ENCODE results near the gene BCAN.

The BCAN gene

GRCh38 chr1:156707417-156708217 lies 65.7 kb downstream of the BCAN start:
- ChIA-PET CTCF (interaction anchor here (0.5 to 49.8 kb wide), 16 partner anchors 10 to 220 kb away, joined by 3 to 2951 read pairs (median 4); partner anchors contain the start of genes CRABP2, ISG20L2, METTL25B and NES), POLR2A (interaction anchor here (1.1 to 1.4 kb wide), 2 partner anchors 21 to 34 kb away, joined by 3 to 4 read pairs; partner anchors contain the start of genes ISG20L2 and METTL25B)
- no peak for DNase-seq (ENCODE audit: low read depth, low spot score)
- H3K4me3 ChIP-seq (ENCODE audit: low read depth, low read length), result no peak overlapping the region
- TF ChIP-seq CTCF (IDR thresholded peaks at IDR 0.05; ENCODE audit: insufficient read depth, low read length, missing control alignments), result no peak

GRCh38 chr1:156708218-156708661 lies 66.3 kb downstream of the BCAN start:
- DNase-seq (ENCODE audit: low read depth, low spot score), result no peak
- no peak overlapping the region for H3K4me3 ChIP-seq (ENCODE audit: low read depth, low read length)
- TF ChIP-seq CTCF (IDR thresholded peaks at IDR 0.05; ENCODE audit: insufficient read depth, low read length, missing control alignments), result no peak
- POLR2A ChIA-PET, result interaction anchor here (1.4 kb wide), 1 partner anchor 33 kb away, joined by 4 read pairs; no protein-coding TSS in a partner anchor
- CTCF ChIA-PET, result interaction anchor here (0.7 to 49.8 kb wide), 6 partner anchors 9 to 152 kb away, joined by 3 to 2951 read pairs (median 4); partner anchors contain the start of genes CRABP2, ISG20L2, METTL25B and NES

- ChIA-PET POLR2A (no interaction called here), CTCF (interaction anchor here (0.9 to 49.8 kb wide), 4 partner anchors 8 to 50 kb away, joined by 4 to 2951 read pairs (median 1478); partner anchors contain the start of genes CRABP2, ISG20L2, METTL25B and NES)
- H3K4me3 ChIP-seq (ENCODE audit: low read depth, low read length), result no peak overlapping the region
- no peak for DNase-seq (ENCODE audit: low read depth, low spot score)
- no peak for TF ChIP-seq CTCF (IDR thresholded peaks at IDR 0.05; ENCODE audit: insufficient read depth, low read length, missing control alignments)
These were observed 67.1 kb downstream of the BCAN start for GRCh38 chr1:156709031-156709430.

All from AG04449 (cell line).